Upper lobe of right lung (tissue), 1 donor: Measurements from ENCODE around the gene BAIAP2L1. TPM values are rescaled to one million over a fixed set of nuclear protein-coding genes. Genes with fewer than 3 reads are reported as not detected.

Source experiments
- ATAC-seq: fragments of 200-7000 bp; cut with Tn5 transposase; one replicate; pipeline ENCODE4 v1.9.1; 2020; ENCODE audit warnings: mild to moderate bottlenecking, moderate library complexity
- DNase-seq: peaks from one replicate; pipeline ENCODE4 v3.0.0-alpha.2; 2020
- H3K27ac ChIP-seq: fragments of 200-600 bp; one replicate; pipeline ENCODE4 v1.8.0; 2022
- H3K27me3 ChIP-seq: fragments of 200-600 bp; one replicate; pipeline ENCODE4 v1.8.0; 2022; ENCODE audit warnings: mild to moderate bottlenecking
- H3K36me3 ChIP-seq: fragments of 200-600 bp; one replicate; pipeline ENCODE4 v1.8.0; 2022
- H3K4me1 ChIP-seq: fragments of 200-600 bp; one replicate; pipeline ENCODE4 v1.8.0; 2022
- H3K4me3 ChIP-seq: fragments of 200-600 bp; one replicate; pipeline ENCODE4 v1.8.0; 2022; ENCODE audit warnings: mild to moderate bottlenecking
- H3K9me3 ChIP-seq: fragments of 200-600 bp; one replicate; pipeline ENCODE4 v1.8.0; 2022
- intact Hi-C: fragments of 100-400 bp; cut with DNase I; formaldehyde crosslinking; loops from one replicate; pipeline ENCODE4 v1.11.0; 2022
- total RNA-seq: library from RNA; stranded (reverse); fragmentation: NEBNext Ultra II Directional; extraction: Animal tissue kit (Norgen Biotek cat#: 25700); gene quantifications from one replicate; pipeline ENCODE4 v1.2.1, GENCODE V29; 2021
- TF ChIP-seq, protein P1 (sequence below): fragments of 200-600 bp; IDR thresholded peaks from one replicate; pipeline ENCODE4 v1.8.0; 2022; ENCODE audit warnings: antibody characterized with exemption
- donor health status: DM: no; HTN: yes; CAD: no; lungs with severe emphysema.

The BAIAP2L1 gene
- total RNA-seq, 1 donor from 2014 or later = 22.9 TPM

DNA sequence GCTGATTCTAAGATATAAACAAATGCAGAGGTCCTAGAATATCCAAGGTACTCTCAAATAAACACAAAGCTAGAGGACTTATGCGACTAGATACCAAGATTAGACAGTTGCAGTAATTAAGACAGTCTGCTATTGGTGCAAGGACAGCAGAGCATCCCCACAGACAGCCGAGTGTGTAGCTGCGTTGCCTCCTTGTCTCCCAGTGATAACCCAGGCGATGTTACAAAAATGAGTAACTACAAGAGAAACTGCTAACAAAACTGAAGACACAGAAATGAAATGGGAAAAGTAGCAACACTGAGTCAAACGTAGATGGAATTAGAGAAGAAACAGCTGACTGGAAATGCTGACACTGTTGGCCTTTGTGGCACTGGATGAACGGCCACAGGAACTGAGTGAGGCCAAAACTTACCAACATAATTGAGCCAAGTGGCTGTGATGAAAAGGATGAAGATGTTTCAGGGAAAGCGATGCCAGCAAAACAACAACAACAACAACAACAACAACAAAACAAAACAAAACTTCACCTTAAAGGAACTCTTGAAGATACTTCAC is 54.3 kb downstream of the BAIAP2L1 start:
- TF ChIP-seq, protein P1, sequence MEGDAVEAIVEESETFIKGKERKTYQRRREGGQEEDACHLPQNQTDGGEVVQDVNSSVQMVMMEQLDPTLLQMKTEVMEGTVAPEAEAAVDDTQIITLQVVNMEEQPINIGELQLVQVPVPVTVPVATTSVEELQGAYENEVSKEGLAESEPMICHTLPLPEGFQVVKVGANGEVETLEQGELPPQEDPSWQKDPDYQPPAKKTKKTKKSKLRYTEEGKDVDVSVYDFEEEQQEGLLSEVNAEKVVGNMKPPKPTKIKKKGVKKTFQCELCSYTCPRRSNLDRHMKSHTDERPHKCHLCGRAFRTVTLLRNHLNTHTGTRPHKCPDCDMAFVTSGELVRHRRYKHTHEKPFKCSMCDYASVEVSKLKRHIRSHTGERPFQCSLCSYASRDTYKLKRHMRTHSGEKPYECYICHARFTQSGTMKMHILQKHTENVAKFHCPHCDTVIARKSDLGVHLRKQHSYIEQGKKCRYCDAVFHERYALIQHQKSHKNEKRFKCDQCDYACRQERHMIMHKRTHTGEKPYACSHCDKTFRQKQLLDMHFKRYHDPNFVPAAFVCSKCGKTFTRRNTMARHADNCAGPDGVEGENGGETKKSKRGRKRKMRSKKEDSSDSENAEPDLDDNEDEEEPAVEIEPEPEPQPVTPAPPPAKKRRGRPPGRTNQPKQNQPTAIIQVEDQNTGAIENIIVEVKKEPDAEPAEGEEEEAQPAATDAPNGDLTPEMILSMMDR = no peak
- ATAC-seq = no peak
- H3K9me3 ChIP-seq = no peaks in the 10 kb centered on the region

DNA sequence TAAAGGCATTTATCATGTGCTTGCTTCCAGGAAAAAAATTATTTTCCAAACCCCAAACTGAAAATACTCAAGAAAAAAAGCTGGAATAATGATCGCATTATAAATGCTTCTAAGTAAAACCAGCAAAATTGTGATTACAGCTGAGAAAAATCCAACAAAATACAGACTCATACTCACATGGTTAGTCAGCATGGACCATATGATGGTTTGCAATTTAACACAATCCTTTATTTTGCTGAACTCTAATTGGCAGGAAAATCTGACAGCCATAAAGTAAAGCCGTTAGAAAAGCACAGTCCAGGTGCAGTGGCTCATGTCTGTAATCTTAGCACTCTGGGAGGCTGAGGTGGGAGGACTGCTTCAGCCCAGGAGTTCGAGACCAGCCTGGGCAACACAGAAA is 59.8 kb downstream of the BAIAP2L1 start:
- intact Hi-C loops = no loop called here
- DNase-seq (no peak), ATAC-seq (no peak)
- Histone ChIP-seq H3K36me3 (no peaks in the 10 kb centered on the region), H3K9me3 (no peaks in the 10 kb centered on the region), H3K27me3 (no peaks in the 10 kb centered on the region), H3K4me1 (no peaks in the 10 kb centered on the region), H3K27ac (no peak overlapping the region), H3K4me3 (no peak overlapping the region)
- TF ChIP-seq, protein P1 = no peak

More for the DNA sequence above, 54.3 kb downstream of the BAIAP2L1 start:
- Histone ChIP-seq H3K4me3 (no peak overlapping the region), H3K27me3 (no peaks in the 10 kb centered on the region), H3K27ac (no peak overlapping the region), H3K4me1 (no peaks in the 10 kb centered on the region), H3K36me3 (no peaks in the 10 kb centered on the region)
- intact Hi-C loops = no loop called here
- peak; percentile 26 for DNase-seq

DNA sequence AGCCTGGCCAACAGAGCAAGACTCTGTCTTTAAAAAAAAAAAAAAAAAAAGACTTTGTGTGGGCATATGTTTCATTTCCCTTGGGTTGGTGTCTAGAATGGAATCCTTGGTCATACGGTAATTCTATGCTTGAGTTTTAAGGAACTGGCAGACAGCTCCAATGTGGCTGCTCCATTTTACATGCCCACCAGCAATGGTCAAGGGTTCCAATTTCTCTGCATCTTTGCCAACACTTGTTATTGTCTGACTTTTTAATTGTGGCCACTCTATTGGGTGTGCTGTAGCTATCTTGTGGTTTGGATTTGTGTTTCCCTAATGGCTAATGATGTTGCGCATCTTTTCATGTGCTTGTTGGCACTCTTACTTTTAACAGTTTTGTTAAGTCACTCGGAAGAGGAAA is 61.8 kb downstream of the BAIAP2L1 start:
- TF ChIP-seq, protein P1 = no peak
- no peaks in the 10 kb centered on the region for H3K4me1 ChIP-seq
- no peak overlapping the region for H3K4me3 ChIP-seq
- DNase-seq = no peak
- intact Hi-C loops = no loop called here
- no peak overlapping the region for H3K27ac ChIP-seq
- no peak for ATAC-seq
- no peaks in the 10 kb centered on the region for H3K9me3 ChIP-seq
- no peaks in the 10 kb centered on the region for H3K36me3 ChIP-seq
- H3K27me3 ChIP-seq = no peaks in the 10 kb centered on the region

DNA sequence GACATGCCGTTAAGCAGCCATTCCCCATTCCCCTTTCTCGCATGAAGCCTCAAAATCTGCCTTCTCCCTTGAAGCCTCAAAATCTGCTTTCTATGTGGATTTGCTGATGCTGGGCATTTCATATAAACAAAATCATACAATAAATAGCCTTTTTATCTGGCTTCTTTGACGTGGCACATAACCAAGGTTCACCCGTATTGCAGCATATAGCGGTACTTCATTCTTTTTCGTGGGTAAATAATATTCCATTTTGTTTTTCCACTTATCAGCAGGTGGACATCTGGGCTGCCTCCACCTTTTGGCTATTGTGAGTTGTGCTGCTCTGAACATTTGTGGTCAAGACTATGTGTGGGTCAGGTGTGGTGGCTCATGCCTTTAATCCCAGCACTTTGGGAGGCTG is 62.4 kb downstream of the BAIAP2L1 start:
- H3K4me1 ChIP-seq = no peaks in the 10 kb centered on the region
- ATAC-seq = no peak

DNA sequence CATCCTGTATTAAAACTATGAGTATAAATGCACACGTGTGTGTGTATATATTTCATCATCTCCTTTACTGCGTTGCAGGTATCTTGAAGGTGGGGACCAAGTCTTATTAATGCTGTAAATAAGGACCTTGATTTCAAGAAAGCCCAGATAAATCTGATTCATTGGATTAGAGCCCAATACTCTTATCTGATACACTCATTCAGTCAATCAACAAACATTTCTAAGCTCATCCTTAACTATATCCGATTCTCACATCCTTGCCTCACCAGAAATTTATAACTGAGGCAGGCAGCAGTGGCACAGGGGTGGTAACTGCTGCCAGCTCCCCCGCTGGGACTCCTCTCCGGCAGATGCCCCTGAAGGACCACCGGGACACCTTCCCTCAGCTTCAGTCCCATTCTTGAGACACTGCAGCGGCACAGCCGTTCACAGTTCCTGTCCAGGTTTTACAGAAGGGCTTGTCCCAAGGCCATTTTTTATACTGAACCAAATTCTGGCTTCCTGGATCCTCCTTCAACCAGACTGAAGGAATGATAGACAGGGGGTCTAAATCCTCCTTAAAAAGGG is 65.4 kb downstream of the BAIAP2L1 start:
- TF ChIP-seq, protein P1 = no peak
- no peaks in the 10 kb centered on the region for H3K4me1 ChIP-seq
- no peaks in the 10 kb centered on the region for H3K27me3 ChIP-seq
- DNase-seq (peak; percentile 23), ATAC-seq (no peak)
- H3K9me3 ChIP-seq = no peaks in the 10 kb centered on the region
- intact Hi-C loops = no loop called here
- no peak overlapping the region for H3K4me3 ChIP-seq
- no peak overlapping the region for H3K27ac ChIP-seq
- no peaks in the 10 kb centered on the region for H3K36me3 ChIP-seq

More for the DNA sequence above, 62.4 kb downstream of the BAIAP2L1 start:
- DNase-seq = no peak
- H3K27ac ChIP-seq = no peak overlapping the region
- intact Hi-C loops = no loop called here
- TF ChIP-seq, protein P1 = no peak
- H3K9me3 ChIP-seq = no peaks in the 10 kb centered on the region
- H3K4me3 ChIP-seq = no peak overlapping the region
- H3K36me3 ChIP-seq = no peaks in the 10 kb centered on the region
- no peaks in the 10 kb centered on the region for H3K27me3 ChIP-seq
